Neural cell (in vitro differentiated cells): ENCODE results near the gene CPNE6.

Experiments
- EP300 ChIP-seq: fragments of 450-650 bp; conservative IDR thresholded peaks from 2 replicates; pipeline ENCODE4 v1.6.1; 2014; ENCODE audit warnings: antibody characterized with exemption, mild to moderate bottlenecking, moderate library complexity; ENCODE audit not compliant: poor library complexity, severe bottlenecking
- POLR2AphosphoS5 ChIP-seq: IDR thresholded peaks from 2 replicates; pipeline ENCODE4 v1.6.1; 2012
- TF ChIP-seq, protein P1 (sequence below): fragments of 450-650 bp; IDR thresholded peaks from 2 replicates; pipeline ENCODE4 v1.5.1; 2014; ENCODE audit warnings: antibody characterized with exemption, mild to moderate bottlenecking, moderate library complexity; ENCODE audit not compliant: poor library complexity, severe bottlenecking

DNA sequence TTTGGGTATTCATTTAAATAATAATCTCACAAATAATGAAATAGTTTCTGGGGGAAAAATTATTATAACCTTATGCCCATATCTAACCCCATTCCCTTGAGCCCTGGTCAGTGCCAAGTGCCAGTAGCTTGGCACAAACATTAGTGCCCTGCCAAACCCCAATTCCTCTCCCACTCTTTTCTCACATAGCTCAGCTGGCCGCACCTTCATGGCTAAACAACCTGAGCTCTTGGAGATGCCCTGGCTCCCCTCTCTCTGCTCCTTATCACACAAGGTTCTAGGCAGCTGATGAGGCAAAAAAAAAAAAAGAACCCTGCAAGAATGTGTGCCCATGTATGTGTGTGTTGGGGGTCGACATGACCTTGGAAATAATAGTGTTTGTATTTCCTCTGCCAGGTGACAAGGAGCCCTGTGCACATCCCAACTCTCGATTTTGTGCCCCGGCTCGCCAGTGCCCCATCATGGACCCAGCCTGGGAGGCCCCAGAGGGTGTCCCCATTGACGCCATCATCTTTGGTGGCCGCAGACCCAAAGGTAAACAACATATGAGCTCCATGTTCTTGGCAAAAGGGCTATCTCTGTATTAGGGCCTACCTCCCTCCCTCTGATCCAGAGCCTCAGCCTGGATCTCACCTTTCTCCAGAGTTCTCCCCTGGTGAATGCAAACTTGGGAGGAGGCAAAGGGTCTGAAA is 31.1 kb downstream of the CPNE6 start:
- TF ChIP-seq, protein P1, sequence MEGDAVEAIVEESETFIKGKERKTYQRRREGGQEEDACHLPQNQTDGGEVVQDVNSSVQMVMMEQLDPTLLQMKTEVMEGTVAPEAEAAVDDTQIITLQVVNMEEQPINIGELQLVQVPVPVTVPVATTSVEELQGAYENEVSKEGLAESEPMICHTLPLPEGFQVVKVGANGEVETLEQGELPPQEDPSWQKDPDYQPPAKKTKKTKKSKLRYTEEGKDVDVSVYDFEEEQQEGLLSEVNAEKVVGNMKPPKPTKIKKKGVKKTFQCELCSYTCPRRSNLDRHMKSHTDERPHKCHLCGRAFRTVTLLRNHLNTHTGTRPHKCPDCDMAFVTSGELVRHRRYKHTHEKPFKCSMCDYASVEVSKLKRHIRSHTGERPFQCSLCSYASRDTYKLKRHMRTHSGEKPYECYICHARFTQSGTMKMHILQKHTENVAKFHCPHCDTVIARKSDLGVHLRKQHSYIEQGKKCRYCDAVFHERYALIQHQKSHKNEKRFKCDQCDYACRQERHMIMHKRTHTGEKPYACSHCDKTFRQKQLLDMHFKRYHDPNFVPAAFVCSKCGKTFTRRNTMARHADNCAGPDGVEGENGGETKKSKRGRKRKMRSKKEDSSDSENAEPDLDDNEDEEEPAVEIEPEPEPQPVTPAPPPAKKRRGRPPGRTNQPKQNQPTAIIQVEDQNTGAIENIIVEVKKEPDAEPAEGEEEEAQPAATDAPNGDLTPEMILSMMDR: no peak
- TF ChIP-seq EP300: no peak
- no peak for TF ChIP-seq POLR2AphosphoS5
